Astrocyte (in vitro differentiated cells and primary cell): Measurements from ENCODE around the gene MAFF. TPM values are rescaled to one million over a fixed set of nuclear protein-coding genes. Genes with fewer than 3 reads are reported as not detected.
A peak's percentile ranks its signal among the peaks of the same experiment; 100 is the strongest.

Experiments used
- DNase-seq: peaks from one replicate; pipeline ENCODE4 v3.0.0-alpha.2; 2010; ENCODE audit warnings: low read depth
- FAIRE-seq: peaks from 2 replicates; lab custom pipeline; 2011; peaks lifted over from hg19 to GRCh38; lab: Jason Lieb, UNC
- H2AFZ ChIP-seq: 2 replicates; pipeline ENCODE4 v1.6.0; 2012; ENCODE audit warnings: low read depth, low read length, inconsistent platforms
- H3K27ac ChIP-seq: 2 replicates; pipeline ENCODE4 v1.5.1; 2011; ENCODE audit warnings: low read depth, low read length, inconsistent platforms
- H3K27me3 ChIP-seq: 2 replicates; pipeline ENCODE4 v1.6.0; 2011; ENCODE audit warnings: low read length, inconsistent platforms; ENCODE audit not compliant: insufficient read depth
- H3K36me3 ChIP-seq: 2 replicates; pipeline ENCODE4 v1.5.1; 2011; ENCODE audit warnings: low read length, inconsistent platforms; ENCODE audit not compliant: insufficient read depth
- H3K4me1 ChIP-seq: 2 replicates; pipeline ENCODE4 v1.5.1; 2011; ENCODE audit warnings: low read length, inconsistent platforms; ENCODE audit not compliant: insufficient read depth
- H3K4me2 ChIP-seq: 2 replicates; pipeline ENCODE4 v1.6.0; 2012; ENCODE audit warnings: low read length, inconsistent platforms
- H3K4me3 ChIP-seq: 2 replicates; pipeline ENCODE4 v1.5.1; 2011; ENCODE audit warnings: low read depth, mild to moderate bottlenecking, low read length, inconsistent platforms; ENCODE audit not compliant: insufficient read depth
- H3K79me2 ChIP-seq: 2 replicates; pipeline ENCODE4 v1.6.0; 2012; ENCODE audit warnings: mild to moderate bottlenecking, low read length, inconsistent platforms; ENCODE audit not compliant: insufficient read depth
- H3K9ac ChIP-seq: 2 replicates; pipeline ENCODE4 v1.6.0; 2012; ENCODE audit warnings: mild to moderate bottlenecking, low read length, inconsistent platforms
- H3K9me3 ChIP-seq: 2 replicates; pipeline ENCODE4 v1.5.1; 2012; ENCODE audit warnings: low read depth, mild to moderate bottlenecking, low read length, inconsistent platforms; ENCODE audit not compliant: insufficient read depth
- H4K20me1 ChIP-seq: 2 replicates; pipeline ENCODE4 v1.6.0; 2012; ENCODE audit warnings: low read length, inconsistent platforms; ENCODE audit not compliant: insufficient read depth
- H3K27ac Mint-ChIP-seq: one replicate; pipeline ENCODE4 v1.8.0; 2021; ENCODE audit warnings: mild to moderate bottlenecking, mixed read lengths; ENCODE audit not compliant: unreplicated experiment
- H3K27me3 Mint-ChIP-seq: one replicate; pipeline ENCODE4 v1.8.0; 2021; ENCODE audit warnings: low read depth, mixed read lengths; ENCODE audit not compliant: unreplicated experiment
- H3K36me3 Mint-ChIP-seq: one replicate; pipeline ENCODE4 v1.8.0; 2021; ENCODE audit warnings: low read depth, mixed read lengths; ENCODE audit not compliant: unreplicated experiment
- H3K4me1 Mint-ChIP-seq: one replicate; pipeline ENCODE4 v1.8.0; 2021; ENCODE audit warnings: low read depth, mixed read lengths; ENCODE audit not compliant: unreplicated experiment
- H3K4me3 Mint-ChIP-seq: one replicate; pipeline ENCODE4 v1.8.0; 2021; ENCODE audit warnings: mild to moderate bottlenecking, moderate library complexity, mixed read lengths; ENCODE audit not compliant: unreplicated experiment
- H3K9me3 Mint-ChIP-seq: one replicate; pipeline ENCODE4 v1.8.0; 2021; ENCODE audit warnings: mild to moderate bottlenecking, mixed read lengths; ENCODE audit not compliant: unreplicated experiment
- EZH2 ChIP-seq: IDR thresholded peaks from 2 replicates; pipeline ENCODE4 v1.6.1; 2012; ENCODE audit warnings: mild to moderate bottlenecking, low read length, inconsistent platforms; ENCODE audit not compliant: insufficient read depth
- total RNA-seq: library from RNA; stranded (reverse); gene quantifications from 2 replicates; pipeline ENCODE4 v1.2.1, GENCODE V29; 2021
- TF ChIP-seq, protein P1 (sequence below): IDR thresholded peaks from 2 replicates; pipeline ENCODE4 v1.5.1; 2011; ENCODE audit warnings: low read depth, mild to moderate bottlenecking, inconsistent platforms, low read length, moderate library complexity; ENCODE audit not compliant: insufficient read depth

MAFF gene
- total RNA-seq, 1 donor from 2014 or later: 18.2 TPM

DNA sequence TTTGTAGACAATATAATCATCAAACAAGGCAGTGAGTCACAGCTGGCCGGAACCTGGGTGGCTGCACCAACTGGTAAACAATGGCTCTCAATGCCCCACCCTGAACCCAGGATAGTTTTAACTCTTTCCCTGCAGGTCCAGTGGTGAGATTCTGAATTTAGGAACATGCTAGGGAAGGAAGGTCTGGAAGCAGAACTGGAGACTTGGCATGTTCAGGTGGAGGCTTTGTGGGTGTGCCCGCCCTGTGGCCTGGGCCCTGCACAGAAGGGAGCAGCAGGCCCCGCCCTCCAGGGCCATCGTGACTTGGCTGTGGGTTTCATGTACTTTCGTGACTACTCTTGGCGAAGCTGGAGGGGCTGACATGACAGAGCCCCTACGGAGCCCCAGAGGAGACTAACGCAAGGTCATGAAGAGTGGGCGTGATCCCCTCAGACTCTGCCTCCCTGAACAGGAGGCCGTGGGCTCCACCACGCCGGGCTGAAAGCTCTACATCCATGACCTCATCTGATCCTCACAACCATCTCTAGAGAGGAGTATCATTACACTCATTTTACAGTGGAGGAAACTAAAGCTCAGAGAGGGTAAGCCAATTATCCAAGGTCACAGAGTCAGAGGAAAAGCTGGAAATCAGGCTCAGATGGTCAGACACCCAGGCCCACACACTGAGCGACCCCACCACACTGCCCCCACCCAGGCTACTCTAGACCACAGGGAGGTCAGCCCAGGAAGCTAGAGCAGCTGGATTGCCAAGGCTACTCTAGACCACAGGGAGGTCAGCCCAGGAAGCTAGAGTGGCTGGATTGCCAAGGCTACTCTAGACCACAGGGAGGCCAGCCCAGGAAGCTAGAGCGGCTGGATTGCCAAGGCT lies 27.3 kb downstream of the MAFF start:
- no peak overlapping the region for H3K4me3 Mint-ChIP-seq

DNA sequence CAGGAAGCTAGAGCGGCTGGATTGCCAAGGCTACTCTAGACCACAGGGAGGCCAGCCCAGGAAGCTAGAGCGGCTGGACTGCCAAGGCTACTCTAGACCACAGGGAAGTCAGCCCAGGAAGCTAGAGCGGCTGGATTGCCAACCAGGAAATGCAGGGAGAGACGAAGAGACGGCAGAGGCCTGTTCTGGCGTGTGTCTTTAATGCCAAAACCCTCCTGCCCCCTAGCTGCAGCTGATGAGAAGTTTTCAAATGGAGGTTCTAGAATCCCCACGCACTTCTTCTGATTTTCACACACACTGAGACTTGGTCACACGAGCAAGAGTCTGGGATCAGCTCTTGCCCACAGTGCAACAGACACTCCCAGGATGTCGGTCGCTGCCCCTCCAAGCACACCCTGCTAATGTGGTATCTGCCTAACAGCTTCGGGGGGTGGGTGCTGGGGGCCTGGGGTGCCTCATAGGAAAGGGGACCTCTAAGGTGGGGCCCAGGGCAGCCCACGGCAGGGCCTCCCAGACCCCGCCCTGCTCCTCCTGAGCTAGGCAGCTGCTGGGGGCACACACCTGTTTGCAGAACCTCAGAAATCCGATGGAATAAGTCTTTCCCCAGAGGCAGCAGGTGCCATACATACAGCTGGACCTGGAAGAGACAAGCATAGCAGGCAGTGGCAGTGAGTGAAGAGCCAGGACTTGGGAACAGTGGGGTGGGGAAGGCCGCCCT lies 28.5 kb downstream of the MAFF start:
- TF ChIP-seq, protein P1, sequence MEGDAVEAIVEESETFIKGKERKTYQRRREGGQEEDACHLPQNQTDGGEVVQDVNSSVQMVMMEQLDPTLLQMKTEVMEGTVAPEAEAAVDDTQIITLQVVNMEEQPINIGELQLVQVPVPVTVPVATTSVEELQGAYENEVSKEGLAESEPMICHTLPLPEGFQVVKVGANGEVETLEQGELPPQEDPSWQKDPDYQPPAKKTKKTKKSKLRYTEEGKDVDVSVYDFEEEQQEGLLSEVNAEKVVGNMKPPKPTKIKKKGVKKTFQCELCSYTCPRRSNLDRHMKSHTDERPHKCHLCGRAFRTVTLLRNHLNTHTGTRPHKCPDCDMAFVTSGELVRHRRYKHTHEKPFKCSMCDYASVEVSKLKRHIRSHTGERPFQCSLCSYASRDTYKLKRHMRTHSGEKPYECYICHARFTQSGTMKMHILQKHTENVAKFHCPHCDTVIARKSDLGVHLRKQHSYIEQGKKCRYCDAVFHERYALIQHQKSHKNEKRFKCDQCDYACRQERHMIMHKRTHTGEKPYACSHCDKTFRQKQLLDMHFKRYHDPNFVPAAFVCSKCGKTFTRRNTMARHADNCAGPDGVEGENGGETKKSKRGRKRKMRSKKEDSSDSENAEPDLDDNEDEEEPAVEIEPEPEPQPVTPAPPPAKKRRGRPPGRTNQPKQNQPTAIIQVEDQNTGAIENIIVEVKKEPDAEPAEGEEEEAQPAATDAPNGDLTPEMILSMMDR: no peak
- TF ChIP-seq EZH2: no peak
- Histone ChIP-seq H3K4me1 (peaks cover 15% of the 10 kb centered on the region), H3K27ac (no peak overlapping the region), H4K20me1 (peaks cover 4% of the 10 kb centered on the region), H3K4me3 (no peak overlapping the region), H3K79me2 (peaks cover 20% of the 10 kb centered on the region), H3K36me3 (peaks cover 26% of the 10 kb centered on the region), H3K4me2 (no peak overlapping the region), H3K9ac (no peak overlapping the region), H2AFZ (no peak overlapping the region), H3K27me3 (no peaks in the 10 kb centered on the region), H3K9me3 (no peaks in the 10 kb centered on the region)
- Mint-ChIP-seq H3K9me3 (no peaks in the 10 kb centered on the region), H3K27ac (no peak overlapping the region), H3K36me3 (peaks cover 47% of the 10 kb centered on the region), H3K4me1 (peaks cover 4% of the 10 kb centered on the region), H3K4me3 (no peak overlapping the region), H3K27me3 (no peaks in the 10 kb centered on the region)
- DNase-seq (no peak), FAIRE-seq (no peak)

More for the DNA sequence above, 27.3 kb downstream of the MAFF start:
- peak overlapping the region; percentile 40 for H3K4me2 ChIP-seq
- no peak overlapping the region for H2AFZ ChIP-seq
- Mint-ChIP-seq H3K27ac (peak overlapping the region; percentile 14), H3K27me3 (no peaks in the 10 kb centered on the region), H3K9me3 (no peaks in the 10 kb centered on the region), H3K36me3 (peaks cover 37% of the 10 kb centered on the region), H3K4me1 (peaks cover 4% of the 10 kb centered on the region)
- H3K79me2 ChIP-seq: peaks cover 13% of the 10 kb centered on the region
- H4K20me1 ChIP-seq: peaks cover 4% of the 10 kb centered on the region
- peak overlapping the region; percentile 69 for H3K9ac ChIP-seq
- H3K9me3 ChIP-seq: no peaks in the 10 kb centered on the region
- peaks cover 15% of the 10 kb centered on the region for H3K4me1 ChIP-seq
- H3K27me3 ChIP-seq: no peaks in the 10 kb centered on the region
- peaks cover 31% of the 10 kb centered on the region for H3K36me3 ChIP-seq
- H3K27ac ChIP-seq: peak overlapping the region; percentile 73
- peak; percentile 5 for FAIRE-seq
- no peak overlapping the region for H3K4me3 ChIP-seq
- peak; percentile 59 for DNase-seq
- TF ChIP-seq, protein P1: no peak
- no peak for TF ChIP-seq EZH2
